AG20443 (cell line): ENCODE measurements around the gene RBM43.
"Not testable (repeated sequence)": the region's sequence is repeated elsewhere in the genome, so short reads cannot be mapped to it uniquely, and the experiment has no call there.

Experiments used
- DNase-seq: peaks from one replicate; pipeline ENCODE4 v3.0.0; 2012; ENCODE audit warnings: low spot score, mixed read lengths

The RBM43 gene

GRCh38 chr2:151261231-151261976 is at the start of gene RBM43:
TSS of gene RBM43 (minus strand) at chr2:151261863. CDS start at chr2:151261727, 136 bp downstream.
- peak; percentile 96 for DNase-seq

- DNase-seq = not testable (repeated sequence)
Observed at GRCh38 chr2:151310313-151310712, 48.6 kb upstream of the RBM43 start.

GRCh38 chr2:151306621-151307020 is 45.0 kb upstream of the RBM43 start:
- peak; percentile 90 for DNase-seq

GRCh38 chr2:151305129-151305691 is 43.5 kb upstream of the RBM43 start:
- no peak for DNase-seq

- peak; percentile 85 for DNase-seq
Observed at GRCh38 chr2:151302879-151303278, 41.2 kb upstream of the RBM43 start.

- peak; percentile 14 for DNase-seq
Observed at GRCh38 chr2:151302404-151302803, 40.7 kb upstream of the RBM43 start.

- DNase-seq = no peak
Observed at GRCh38 chr2:151299920-151300539, 38.4 kb upstream of the RBM43 start.

GRCh38 chr2:151297882-151298281 is 36.2 kb upstream of the RBM43 start:
- no peak for DNase-seq

- DNase-seq = not testable (repeated sequence)
Observed at GRCh38 chr2:151295926-151296325, 34.3 kb upstream of the RBM43 start.

- DNase-seq = no peak
Observed at GRCh38 chr2:151292546-151292945, 30.9 kb upstream of the RBM43 start.

GRCh38 chr2:151292141-151292540 is 30.5 kb upstream of the RBM43 start:
- no peak for DNase-seq

- DNase-seq = no peak
Observed at GRCh38 chr2:151291224-151291623, 29.6 kb upstream of the RBM43 start.

- peak; percentile 61 for DNase-seq
Observed at GRCh38 chr2:151289972-151290866, 28.6 kb upstream of the RBM43 start.

GRCh38 chr2:151287513-151288250 is 26.0 kb upstream of the RBM43 start:
- no peak for DNase-seq

GRCh38 chr2:151282401-151282800 is 20.7 kb upstream of the RBM43 start:
- DNase-seq = no peak

- DNase-seq = no peak
Observed at GRCh38 chr2:151280271-151280670, 18.6 kb upstream of the RBM43 start.

- no peak for DNase-seq
Observed at GRCh38 chr2:151278487-151278886, 16.8 kb upstream of the RBM43 start.

GRCh38 chr2:151277067-151277466 is 15.4 kb upstream of the RBM43 start:
- DNase-seq = peak; percentile 14

- no peak for DNase-seq
Observed at GRCh38 chr2:151275291-151275690, 13.6 kb upstream of the RBM43 start.

GRCh38 chr2:151271824-151272223 is 10.2 kb upstream of the RBM43 start:
- DNase-seq = no peak

GRCh38 chr2:151269798-151270568 is 8.3 kb upstream of the RBM43 start:
- no peak for DNase-seq
